ENCODE results near the gene ARHGEF1.

The ARHGEF1 gene

DNA sequence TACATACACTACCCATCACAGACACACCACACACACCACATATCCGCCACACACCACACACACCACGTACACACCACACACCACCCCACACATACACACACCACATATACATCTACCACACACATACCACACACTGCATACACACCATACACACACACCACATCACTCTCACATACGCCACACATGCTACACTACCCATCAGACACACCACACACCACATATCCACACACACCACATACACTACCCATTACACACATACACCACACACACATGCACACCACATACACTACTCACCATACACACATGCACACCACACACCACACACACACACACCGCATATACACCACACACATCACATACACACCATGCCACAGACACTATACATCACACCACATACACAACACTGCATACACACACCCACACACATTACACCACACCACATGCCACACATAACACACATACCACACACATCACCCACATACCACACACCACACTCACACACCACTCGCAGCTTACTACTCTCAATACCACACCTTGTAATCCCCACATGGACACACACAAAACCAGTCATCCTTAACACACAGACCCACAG, 35.8 kb downstream of the ARHGEF1 start:
- Mint-ChIP-seq H3K4me3 (no peak overlapping the region), H3K9me3 (no peaks in the 10 kb centered on the region), H3K27ac (no peak overlapping the region), H3K4me1 (ENCODE audit: low read depth) (peaks cover 11% of the 10 kb centered on the region), H3K36me3 (ENCODE audit: low read depth) (no peaks in the 10 kb centered on the region), H3K27me3 (ENCODE audit: low read depth) (peaks cover 22% of the 10 kb centered on the region)
- DNase-seq (ENCODE audit: low spot score): no peak

DNA sequence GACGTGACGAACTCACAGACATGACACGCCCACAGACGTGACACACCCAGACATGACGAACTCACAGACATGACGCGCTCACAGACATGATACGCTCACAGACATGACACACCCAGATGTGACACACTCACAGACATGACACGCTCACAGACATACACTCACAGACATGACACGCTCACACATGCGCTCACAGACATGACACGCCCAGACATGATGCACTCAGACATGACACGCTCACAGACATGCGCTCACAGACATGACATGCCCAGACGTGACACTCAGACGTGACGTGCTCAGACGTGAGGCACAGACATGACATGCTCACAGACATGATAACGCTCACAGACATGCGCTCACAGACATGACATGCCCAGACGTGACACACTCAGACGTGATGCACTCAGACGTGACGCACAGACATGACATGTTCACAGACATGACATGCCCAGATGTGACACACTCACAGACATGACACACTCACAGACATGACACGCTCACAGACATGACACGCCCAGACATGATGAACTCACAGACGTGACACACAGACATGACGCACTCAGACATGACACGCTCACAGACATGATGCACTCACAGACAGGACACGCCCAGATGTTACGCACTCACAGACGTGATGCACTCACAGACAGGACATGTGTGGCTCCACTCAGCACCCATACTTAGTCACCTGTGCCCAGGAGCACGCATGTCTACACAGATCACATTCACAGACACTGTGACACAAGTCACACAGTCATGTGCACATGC, 37.1 kb downstream of the ARHGEF1 start:
- DNase-seq (ENCODE audit: low spot score): no peak
- Mint-ChIP-seq H3K27ac (no peak overlapping the region), H3K4me1 (ENCODE audit: low read depth) (peaks cover 12% of the 10 kb centered on the region), H3K9me3 (no peaks in the 10 kb centered on the region), H3K4me3 (no peak overlapping the region), H3K36me3 (ENCODE audit: low read depth) (no peaks in the 10 kb centered on the region), H3K27me3 (ENCODE audit: low read depth) (peaks cover 13% of the 10 kb centered on the region)

DNA sequence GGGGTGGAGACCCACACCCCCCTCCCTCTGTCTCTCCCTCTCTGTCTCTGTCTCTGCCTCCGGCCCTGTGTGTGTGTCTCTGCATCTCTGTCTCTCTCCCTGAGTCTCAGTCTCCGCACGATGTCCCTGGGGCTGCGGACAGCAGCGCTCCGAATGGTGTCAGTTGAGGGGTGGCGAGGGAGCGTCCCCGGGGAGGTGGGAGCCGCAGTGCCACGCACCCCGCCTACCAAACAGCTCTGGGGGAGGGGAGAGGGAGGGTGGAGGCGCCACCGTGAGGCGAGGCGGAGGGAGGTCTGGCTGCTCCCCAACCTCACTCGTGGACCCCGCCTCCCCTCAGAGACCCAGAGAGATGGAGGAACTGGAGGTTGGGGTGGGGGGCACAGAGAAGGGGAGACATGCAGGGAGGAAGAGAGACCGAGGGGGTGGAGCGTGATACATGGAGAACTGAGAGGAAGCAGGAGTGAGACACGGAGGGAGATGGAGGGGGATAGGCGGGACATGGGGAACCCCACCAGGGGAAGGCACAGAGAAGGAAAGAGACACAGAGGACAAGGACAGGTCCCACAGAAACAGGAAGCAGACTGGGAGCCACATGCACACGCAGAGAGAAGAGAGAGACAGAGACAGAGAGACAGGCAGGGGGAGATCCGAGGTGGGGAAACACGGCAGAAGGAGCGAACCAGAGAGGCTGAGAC, 38.0 kb downstream of the ARHGEF1 start:
- H3K36me3 Mint-ChIP-seq (ENCODE audit: low read depth): no peaks in the 10 kb centered on the region
- no peak overlapping the region for H3K27ac Mint-ChIP-seq
- H3K9me3 Mint-ChIP-seq: no peaks in the 10 kb centered on the region
- peaks cover 13% of the 10 kb centered on the region for H3K27me3 Mint-ChIP-seq (ENCODE audit: low read depth)
- H3K4me3 Mint-ChIP-seq: no peak overlapping the region
- DNase-seq (ENCODE audit: low spot score): no peak
- H3K4me1 Mint-ChIP-seq (ENCODE audit: low read depth): peaks cover 12% of the 10 kb centered on the region

DNA sequence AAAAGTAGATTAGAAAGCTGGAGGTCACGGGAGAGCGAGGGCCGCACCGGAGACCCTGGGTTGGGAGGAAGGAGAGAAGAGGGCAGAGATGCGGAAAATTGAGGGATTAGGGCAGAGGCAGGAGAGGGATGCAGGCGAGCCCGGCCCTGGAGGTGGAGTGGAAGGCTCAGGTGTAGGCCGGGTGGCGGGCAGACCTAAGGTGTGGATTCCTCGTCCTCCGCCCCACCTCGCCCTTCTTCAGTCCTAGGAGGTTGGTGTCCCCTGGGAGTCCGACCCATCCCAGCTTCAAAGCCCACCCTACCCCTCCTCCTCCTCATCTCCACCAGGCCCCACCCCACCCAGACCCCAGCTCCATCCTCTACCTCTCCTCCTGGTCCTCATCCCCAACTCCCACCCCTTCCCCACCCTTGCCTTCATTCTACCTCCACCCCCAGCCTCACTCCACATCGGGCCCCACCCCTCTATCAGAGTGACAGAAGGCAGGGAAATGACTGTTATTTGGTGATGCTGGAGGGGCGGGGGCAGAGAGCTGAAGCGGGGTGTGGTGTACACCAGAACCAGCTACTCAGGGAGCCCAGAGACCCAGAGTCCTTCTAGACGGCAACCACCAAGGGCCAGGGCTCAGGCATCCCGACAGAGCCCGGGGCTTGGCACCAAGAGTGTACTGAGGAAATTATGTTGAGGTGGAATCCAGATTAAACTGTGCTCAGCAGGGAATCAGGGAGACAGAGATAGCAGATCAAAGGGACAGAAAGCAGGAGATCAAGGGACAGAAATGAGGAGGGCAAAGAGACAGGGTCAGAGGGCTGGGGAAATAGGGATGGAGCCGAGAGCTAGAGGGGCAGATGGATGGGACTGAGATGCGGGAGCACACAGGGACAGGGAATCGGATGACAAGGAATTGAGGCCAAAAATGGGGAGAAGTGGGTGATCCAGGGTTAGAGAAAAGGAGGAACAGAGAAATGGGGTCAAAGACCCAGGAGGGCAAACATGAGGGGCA, 38.9 kb downstream of the ARHGEF1 start:
- Mint-ChIP-seq H3K9me3 (no peaks in the 10 kb centered on the region), H3K4me3 (no peak overlapping the region), H3K27ac (peak overlapping the region; percentile 7), H3K27me3 (ENCODE audit: low read depth) (peaks cover 13% of the 10 kb centered on the region), H3K36me3 (ENCODE audit: low read depth) (no peaks in the 10 kb centered on the region), H3K4me1 (ENCODE audit: low read depth) (peaks cover 12% of the 10 kb centered on the region)
- DNase-seq (ENCODE audit: low spot score): no peak

DNA sequence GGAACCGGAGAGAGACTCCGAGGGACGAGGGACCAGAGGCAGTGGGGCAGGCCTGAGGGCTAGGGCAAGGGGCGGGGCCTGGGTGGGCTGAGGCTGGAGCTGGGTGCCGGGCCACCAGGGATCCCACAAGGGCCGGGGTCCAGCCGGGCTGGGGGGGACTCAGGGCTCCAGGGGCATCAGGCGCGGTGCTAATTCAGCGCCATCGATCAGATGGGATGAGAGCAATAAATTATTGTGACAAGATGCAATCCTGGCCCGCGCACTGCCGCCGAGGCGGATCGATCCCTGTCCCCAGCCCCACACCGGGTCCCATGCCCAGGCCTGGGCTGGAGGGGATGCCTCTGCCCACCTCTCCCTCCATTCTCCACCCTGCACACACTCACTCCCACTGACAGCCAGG, 39.6 kb downstream of the ARHGEF1 start:
- Mint-ChIP-seq H3K27me3 (ENCODE audit: low read depth) (peaks cover 13% of the 10 kb centered on the region), H3K27ac (no peak overlapping the region), H3K36me3 (ENCODE audit: low read depth) (no peaks in the 10 kb centered on the region), H3K4me3 (no peak overlapping the region), H3K9me3 (no peaks in the 10 kb centered on the region), H3K4me1 (ENCODE audit: low read depth) (peaks cover 12% of the 10 kb centered on the region)
- no peak for DNase-seq (ENCODE audit: low spot score)

DNA sequence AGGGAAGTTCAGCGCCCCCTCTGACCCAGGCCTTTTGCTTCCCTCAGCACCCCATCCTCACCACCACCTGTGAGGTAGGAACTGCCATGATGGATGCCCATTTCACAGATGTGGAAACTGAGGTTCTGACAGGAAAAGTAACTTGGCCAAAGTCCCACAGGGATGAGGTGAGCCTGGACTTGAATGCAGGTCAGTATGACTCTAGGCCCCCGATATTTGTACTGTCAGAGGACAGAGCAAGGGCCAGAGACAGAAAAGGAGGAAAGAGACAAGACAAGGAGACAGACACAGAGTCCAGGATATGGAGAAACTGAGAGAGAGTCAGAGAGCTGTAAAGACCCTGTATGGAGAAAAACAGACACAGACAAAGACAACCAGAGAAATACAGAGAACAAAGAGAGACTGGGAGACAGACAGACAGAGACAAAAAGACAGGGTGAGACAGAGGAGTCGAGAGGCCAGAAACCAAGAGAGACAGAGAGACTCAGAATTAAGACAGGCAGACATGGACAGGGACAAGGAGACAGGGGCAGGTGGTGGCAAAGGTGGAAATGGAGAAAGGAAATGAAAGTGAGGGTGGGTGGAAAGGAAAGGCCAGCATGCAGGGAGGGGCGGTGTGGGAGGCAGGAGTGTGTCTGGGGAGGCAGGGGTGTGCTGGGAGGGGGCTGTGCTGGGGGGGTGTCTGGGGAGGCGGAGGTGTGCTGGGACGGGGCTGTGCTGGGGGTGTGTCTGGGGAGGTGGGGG, 40.2 kb downstream of the ARHGEF1 start:
- Mint-ChIP-seq H3K27me3 (ENCODE audit: low read depth) (peaks cover 13% of the 10 kb centered on the region), H3K4me1 (ENCODE audit: low read depth) (peaks cover 12% of the 10 kb centered on the region), H3K27ac (peak overlapping the region; percentile 16), H3K4me3 (no peak overlapping the region), H3K9me3 (no peaks in the 10 kb centered on the region), H3K36me3 (ENCODE audit: low read depth) (no peaks in the 10 kb centered on the region)
- DNase-seq (ENCODE audit: low spot score): no peak

DNA sequence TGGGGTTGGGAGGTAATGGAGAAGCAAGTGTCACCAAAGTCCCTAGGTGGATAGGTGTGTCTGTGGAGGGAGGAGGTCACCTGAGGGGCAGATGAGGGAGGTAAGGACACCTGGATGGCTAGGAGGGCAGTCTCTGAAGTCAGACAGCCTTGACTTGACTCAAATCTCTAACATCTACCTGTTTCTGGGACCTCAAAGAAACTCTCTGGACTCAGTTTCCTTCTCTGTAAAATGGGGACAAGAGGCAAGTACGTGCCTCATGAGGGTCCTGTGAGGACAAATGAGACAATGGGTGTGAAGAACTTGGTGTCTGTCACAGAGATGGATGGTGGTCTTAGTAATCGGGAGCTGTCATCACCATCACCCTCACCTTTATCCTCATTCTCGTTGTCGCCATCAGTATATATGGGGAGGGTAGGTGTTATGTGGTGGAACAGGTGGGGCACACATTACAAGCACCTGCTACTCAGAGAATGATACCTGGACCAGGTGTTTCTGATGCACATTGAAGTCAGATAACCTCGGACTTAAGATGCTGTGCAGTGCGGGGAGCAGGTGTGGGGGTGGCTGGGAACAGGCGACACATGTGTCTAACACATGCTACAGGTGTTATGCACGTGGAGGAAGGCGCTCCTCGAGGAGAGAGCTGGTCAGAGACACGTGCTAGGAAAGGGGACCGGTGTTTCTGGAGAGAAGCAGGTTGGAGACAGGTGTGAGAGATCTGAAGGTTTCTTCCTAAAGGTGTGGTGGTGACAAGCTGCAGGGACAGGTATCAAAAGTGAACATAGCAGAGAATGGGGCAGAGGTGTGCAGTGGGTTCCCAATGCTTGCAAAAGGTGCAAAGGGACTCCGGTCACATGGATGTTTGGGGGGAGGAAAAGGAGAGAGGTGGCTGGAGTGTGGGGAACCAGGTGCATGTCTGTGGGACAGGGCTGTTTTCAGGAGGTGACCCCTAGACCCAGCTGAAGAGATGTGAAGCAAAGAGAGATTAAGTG, 41.5 kb downstream of the ARHGEF1 start:
- DNase-seq (ENCODE audit: low spot score): no peak
- Mint-ChIP-seq H3K9me3 (no peaks in the 10 kb centered on the region), H3K4me1 (ENCODE audit: low read depth) (peaks cover 19% of the 10 kb centered on the region), H3K36me3 (ENCODE audit: low read depth) (peaks cover 4% of the 10 kb centered on the region), H3K27ac (no peak overlapping the region), H3K4me3 (no peak overlapping the region), H3K27me3 (ENCODE audit: low read depth) (peaks cover 16% of the 10 kb centered on the region)

DNA sequence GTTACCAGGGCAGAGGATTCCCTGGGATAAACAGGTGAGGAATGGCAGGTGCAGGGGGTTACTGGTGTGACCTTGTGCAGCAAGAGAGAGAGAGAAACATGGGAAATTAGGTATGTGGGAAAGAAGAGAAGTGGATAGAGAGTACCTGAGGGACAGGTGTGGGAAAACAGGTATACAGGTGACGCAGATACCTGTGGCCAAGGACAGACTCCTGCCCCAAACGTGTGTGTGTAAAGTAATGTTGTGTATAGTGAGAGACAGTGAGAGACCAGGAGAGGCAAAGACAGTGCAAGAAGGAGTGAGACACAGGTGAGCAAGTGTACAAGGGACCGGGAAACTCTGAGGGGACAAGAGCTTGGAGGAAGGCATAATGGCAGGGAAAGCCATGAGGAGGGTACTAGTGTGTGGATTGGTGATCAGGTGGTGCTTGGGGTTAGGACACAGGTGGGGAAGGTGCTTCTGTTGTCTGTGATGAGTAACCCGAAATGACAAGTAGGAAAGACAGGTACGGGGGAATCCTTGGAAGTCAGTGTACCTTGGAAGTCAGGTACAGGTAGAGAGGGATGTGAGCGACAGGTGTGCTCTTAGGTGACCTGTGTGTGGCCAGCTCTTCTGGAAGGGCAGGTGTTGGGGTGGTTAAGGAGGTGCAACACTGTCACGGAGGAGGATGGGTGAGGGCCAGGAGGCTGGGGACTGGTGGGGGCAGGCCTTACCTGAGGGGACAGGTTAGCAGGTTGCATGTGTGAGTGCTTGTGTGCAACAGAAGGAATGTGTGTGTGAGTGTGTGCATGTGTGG, 42.4 kb downstream of the ARHGEF1 start:
- Mint-ChIP-seq H3K4me3 (no peak overlapping the region), H3K4me1 (ENCODE audit: low read depth) (peaks cover 24% of the 10 kb centered on the region), H3K9me3 (no peaks in the 10 kb centered on the region), H3K27me3 (ENCODE audit: low read depth) (peaks cover 22% of the 10 kb centered on the region), H3K27ac (no peak overlapping the region), H3K36me3 (ENCODE audit: low read depth) (peaks cover 4% of the 10 kb centered on the region)
- DNase-seq (ENCODE audit: low spot score): no peak

DNA sequence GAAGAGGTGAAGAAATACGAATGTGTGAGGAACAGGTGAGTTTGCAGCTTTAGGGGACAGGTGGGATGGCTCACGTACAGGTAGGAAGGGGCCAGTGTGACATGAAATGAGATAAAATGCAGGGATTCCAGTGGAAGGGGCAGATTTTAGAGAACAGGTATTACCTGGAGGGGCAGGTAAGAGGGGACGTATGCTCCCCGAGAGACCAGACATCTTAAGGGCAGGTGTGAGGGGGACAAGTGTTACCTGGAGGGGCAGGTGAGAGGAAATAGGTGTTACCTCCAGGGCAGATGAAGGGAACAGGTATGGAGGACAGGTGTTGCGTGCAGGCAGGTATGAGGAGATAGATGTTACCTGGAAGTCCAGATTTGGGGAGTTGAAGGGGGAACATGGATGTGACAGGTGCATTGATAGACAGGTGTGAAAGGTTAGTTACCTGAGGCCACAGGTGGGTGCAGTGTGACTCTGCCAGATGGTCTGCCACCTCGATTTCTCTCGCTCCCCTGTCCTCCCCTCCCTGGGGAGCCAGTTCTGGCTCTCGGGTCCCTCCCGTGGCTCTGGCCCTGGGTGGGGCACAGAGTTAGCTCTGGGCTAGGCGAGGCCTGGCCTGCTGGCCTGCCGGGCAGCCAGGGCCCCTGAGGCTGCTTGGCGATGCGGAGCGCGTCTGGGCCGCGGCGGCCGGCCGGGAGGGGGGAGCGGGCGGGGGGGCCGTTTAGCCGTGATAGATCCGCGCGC, 43.2 kb downstream of the ARHGEF1 start:
- peaks cover 4% of the 10 kb centered on the region for H3K36me3 Mint-ChIP-seq (ENCODE audit: low read depth)
- H3K9me3 Mint-ChIP-seq: no peaks in the 10 kb centered on the region
- H3K4me3 Mint-ChIP-seq: no peak overlapping the region
- no peak for DNase-seq (ENCODE audit: low spot score)
- H3K27me3 Mint-ChIP-seq (ENCODE audit: low read depth): peaks cover 27% of the 10 kb centered on the region
- no peak overlapping the region for H3K27ac Mint-ChIP-seq
- peaks cover 26% of the 10 kb centered on the region for H3K4me1 Mint-ChIP-seq (ENCODE audit: low read depth)

DNA sequence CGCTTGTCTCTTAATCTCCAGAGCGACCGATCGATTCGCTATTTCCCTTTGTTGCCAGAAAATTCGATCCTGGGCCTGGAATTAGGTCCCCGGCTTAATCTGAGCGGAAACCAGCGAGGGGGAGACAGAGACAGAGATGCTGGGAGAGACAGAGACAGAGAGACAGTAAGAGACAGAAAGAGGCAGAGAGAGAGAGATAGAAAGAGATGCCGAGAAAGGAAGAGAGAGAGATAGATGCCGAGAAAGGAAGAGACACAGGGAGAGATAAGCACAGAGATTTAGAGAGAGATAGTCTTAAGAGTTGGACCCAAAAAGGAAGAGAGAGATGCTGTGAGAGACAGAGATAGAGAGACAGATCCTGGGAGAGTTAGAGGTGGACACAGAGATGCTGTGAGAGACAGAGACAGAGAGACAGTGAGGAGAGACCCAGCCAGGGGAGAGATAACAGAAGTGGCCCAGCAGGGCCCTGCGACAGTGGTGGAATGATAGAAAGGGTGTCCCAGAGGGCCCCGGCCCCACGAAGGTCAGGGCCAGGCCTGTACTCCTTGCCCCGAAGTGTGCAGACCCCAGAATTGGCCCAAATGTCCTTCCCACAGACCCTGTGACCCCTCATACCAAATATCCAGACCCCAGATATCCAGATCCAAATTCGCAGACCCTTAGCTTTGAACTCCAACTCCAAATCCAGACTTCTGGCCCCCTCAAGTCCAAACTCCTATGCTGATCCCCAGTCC, 43.9 kb downstream of the ARHGEF1 start:
- DNase-seq (ENCODE audit: low spot score): no peak
- H3K4me3 Mint-ChIP-seq: no peak overlapping the region
- H3K27ac Mint-ChIP-seq: no peak overlapping the region
- H3K9me3 Mint-ChIP-seq: no peaks in the 10 kb centered on the region
- peaks cover 4% of the 10 kb centered on the region for H3K36me3 Mint-ChIP-seq (ENCODE audit: low read depth)
- peaks cover 26% of the 10 kb centered on the region for H3K27me3 Mint-ChIP-seq (ENCODE audit: low read depth)
- peaks cover 24% of the 10 kb centered on the region for H3K4me1 Mint-ChIP-seq (ENCODE audit: low read depth)
